NOMO-1 treated with DMSO at 0.1 percent for 48 hours (cell line): Measurements from ENCODE around the gene CNTN6.
"Not testable (repeated sequence)": the region's sequence is repeated elsewhere in the genome, so short reads cannot be mapped to it uniquely, and the experiment has no call there.

Experiments
- DNase-seq: peaks from one replicate; lab custom pipeline; 2025; ENCODE audit not compliant: unreplicated experiment; lab: John Stamatoyannopoulos, UW

Gene CNTN6

DNA sequence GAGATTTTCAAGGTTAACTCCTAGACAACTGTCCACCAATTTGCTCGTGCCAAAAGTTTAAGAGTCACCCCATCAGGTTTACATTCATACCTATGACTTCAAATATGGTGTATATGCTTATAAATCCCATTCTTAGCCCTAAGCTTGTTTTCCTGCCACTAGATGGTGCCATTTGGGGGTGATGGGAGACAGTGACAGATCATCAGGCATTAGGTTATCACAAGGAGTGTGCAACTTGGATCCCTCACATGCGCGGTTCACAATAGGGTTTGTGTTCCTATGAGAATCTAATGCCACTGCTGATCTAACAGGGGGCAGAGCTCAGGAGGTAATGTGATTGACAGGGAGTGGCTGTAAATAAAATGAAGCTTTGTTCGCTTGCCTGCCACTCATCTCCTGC is 182.7 kb downstream of the CNTN6 start:
- no peak for DNase-seq

DNA sequence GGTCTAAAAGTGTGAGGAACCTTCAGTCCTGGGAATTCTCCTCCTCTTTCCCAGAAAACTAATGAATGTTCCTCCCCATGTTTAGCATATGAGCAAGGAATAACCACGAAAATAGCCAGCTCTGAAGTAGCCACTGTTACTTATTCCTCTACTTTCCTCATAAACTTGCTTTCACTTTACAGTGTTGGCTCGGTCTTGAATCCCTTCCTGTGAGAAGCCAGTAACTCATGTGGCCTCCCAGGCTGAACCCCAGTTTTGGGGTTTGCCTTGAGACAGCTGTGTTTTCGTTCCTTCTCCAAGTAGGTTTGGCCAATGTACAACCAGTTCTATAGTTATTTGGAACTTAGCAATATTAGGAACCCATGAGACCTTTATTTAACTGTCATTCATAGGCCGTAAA is 195.0 kb downstream of the CNTN6 start:
- no peak for DNase-seq

DNA sequence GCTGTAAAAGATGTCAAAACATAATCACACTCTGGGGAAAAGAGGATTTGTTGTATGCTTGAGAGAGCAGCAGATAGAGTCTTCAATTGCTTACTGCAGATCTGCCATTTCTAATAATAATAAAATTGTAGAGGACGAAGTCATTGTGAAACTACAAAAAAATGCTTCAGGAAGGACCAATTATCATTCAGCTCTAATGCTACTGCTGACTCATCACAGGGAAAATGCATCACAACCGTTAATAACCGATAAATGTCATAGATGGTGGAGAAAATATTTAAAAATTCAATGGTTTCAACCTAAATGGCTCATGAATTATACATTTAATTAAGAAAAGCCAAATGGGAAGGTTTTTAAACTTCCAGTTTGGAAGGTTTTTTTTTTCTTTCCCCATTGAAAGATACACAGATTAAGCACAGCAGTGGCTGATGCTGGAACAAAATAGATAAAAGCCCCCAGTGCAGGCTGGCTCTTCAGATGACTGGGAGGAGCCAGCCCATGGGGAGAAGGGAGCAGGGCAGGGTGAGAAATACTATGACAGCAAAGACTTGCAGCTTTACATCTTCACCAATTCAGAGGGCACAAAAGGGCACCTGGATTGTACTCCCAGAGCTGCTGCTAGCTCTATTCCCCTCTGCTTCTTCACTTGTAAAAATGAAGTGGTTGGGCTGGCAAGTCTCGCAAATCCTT is 196.1 kb downstream of the CNTN6 start:
- no peak for DNase-seq

DNA sequence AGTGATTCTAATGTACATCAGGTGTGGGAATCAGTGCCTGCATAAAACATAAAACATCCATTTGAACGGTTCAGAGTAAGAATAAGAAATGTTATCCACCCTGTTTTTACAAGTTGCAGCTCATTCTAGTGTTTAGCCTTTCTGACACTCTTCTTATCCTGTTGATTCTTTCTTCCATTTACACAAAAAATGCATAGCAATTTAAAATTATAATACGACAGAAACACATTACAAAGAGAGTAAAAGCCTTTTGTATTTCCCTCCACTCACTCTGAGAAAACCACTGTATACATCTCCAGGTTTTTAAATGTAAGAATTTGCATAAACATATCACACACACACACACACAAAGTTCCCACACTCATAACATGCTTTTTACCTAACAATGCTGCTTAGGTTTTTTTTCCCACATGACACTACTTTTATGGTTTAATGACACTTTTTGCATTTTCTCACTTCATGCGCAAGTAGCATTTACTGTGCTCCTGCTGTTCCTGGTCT is 199.8 kb downstream of the CNTN6 start:
- no peak for DNase-seq

DNA sequence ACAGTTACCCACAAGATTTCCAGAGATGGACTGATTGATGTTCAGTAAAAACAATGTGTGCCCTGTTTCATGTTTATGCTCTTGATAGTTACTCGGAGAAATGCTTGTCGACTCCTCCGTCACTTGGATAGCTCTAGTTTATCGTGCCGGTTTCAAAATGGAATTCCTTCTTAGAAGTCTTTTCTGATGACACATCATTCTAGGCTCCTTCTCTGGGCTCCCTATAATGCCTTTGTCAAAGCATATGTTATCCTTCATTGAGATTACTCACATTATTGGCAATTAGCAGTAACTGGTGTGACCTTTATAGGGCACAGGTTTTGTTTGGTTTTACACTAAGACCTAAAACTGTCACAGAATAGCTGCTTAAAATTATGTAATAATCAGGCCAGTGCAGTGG is 201.8 kb downstream of the CNTN6 start:
- DNase-seq = no peak

DNA sequence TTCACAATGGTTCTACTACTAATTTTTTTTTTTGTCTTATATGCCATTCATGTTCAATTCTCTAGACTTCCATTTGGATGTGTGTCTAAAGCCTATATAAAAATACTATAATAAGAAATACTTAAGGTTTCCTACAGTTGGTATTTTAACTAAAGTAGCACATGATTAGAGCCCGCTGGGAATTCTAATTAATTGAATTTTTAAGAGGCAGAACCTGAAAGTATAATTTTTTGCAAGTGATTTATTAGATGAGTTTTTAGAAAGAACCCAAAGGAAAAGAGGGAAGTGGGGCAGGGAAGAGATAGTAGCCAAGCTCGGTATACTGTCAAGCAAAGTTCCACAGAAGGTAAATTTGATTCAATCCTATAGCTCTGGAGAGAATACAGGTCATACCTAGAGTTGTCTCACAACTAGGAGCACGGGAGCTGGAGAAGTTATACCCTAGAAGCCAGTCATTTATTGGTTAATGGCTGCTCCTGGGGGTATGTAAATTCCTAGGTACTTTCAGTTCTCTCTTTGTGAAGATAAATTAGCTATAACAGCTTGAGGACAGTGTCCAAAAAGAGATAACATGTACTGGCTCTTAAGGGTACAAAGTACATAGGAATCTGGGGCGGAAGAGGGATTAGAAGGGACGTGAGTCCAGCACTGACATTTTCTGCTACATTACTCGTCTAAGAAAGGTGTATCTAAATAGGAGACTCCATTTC is 225.6 kb downstream of the CNTN6 start:
- no peak for DNase-seq

DNA sequence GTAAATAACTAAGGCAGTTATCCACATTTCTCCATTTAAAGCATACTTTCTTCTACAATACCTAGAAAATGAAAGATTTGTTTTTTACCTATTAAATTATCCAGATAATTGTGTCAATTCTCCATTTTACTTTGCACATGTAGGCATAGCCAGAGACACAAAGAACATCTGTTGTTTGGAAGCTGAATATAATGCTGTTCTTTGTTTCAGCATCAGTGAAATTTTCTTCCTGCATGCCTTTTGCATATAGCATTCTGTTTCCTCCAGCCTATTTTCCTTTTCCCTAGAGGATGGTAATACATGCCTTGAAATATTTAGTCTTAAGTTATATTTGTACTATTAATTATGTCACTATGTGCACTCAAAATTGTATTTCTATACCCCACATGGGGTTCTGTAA is 233.7 kb downstream of the CNTN6 start:
- DNase-seq = no peak

DNA sequence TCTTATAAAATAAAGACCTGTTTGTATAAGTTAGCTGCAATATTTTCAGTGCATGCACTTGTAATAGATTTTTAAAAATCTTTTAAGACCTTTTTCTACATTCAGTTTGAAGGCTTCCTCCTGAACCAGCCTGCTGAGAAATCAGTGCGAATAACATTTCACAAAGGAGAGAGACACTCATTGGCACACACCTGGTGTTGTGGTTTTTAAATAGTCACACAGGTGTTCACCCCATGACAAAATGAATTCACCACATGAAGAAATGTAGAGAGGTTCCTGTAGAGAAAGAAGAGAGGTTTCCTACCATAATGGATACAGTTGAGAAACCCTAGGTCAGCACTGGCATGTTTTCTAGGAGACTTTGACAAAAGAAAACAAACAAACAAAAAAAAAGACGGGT is 237.3 kb downstream of the CNTN6 start:
- DNase-seq = no peak

DNA sequence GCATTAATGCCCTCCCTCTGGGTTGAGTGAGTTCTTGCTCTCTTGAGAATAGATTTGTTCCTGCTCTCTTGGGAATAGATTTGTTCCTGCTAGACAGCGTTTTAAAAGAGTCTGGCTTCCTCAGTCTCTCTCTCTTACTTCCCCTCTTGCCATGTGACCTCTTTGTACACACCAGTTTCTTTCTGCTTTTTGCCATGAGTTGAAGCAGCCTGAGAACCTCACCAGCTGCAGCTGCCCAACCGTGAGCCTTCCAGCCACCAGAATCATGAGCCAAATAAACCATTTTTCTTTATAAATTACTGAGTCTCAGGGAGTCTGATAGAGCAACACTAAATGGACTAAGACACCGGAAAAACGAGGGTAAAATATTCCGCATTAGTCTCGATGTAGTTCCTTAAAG is 253.6 kb downstream of the CNTN6 start:
- DNase-seq = no peak

DNA sequence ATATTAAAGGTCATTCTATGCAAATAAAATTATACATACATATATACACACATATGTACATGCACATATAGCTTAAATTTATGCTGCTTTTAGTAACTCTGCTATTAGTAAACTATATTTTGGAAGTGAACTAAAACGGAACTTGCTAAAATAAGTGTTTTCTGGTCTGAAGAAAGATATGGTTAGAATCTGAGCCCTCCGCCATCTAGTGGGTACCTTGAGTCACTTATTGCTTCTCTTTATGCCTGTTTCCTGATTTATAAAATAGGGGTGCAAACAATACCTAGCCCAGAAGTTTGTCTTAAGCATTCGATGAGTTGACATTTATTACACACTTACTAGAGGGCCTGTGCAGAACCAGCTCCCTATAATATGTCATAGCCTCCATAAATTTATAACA is 255.7 kb downstream of the CNTN6 start:
- DNase-seq = no peak

DNA sequence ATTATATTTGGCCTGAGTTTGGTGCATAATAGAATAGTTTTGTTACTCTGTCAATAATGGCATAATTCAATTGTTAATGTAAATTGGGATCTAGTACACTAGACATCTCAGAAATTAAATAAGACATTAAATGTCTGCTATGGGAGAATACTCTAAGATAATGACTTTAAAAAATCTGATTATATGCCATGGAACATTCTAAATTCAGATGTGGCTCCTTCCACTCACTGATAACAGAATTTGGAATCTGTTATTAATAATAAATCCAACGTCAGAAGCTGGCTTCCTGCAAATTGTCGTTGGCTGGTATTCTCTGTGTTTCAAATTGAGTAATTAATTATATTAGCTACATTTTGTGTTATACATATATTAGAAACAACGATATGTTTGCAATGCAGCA is 258.1 kb downstream of the CNTN6 start:
- no peak for DNase-seq

DNA sequence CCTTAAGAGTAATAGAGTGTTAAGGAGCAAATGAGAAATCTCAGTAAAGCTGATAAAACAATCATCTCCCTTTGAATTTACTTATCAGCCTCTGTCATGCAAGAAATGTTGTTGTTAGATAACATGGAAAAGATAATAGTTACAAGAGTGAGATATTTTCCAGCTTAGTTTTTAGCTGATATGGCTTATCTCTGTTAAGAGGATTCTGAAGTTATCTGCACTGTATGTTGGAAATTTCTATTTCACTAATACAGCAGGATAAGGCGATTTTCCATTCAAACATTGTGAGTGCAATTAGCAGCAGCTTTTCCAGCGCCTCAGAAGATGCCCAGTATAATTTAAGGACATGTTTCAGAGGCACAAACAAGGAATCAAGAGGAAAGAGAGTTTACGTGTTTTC is 262.9 kb downstream of the CNTN6 start:
- no peak for DNase-seq

DNA sequence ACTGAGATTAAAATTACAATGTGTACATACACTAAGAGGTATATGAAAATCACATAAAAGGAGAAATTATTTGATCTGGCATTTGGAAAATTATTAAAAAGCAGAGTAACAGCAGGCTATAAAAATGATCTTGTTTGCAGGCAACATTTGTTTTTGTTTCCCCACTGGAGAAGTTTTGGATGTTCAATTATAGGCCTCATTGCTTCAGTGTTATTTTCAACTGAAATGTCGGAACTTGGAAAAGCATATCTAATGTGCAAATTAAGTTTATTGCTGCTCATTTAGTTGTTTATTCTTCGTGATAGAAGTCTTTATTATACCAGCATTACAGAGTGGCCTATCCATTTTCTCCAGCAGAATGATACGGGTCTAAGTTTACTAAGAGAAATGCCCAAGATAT is 263.3 kb downstream of the CNTN6 start:
- no peak for DNase-seq

DNA sequence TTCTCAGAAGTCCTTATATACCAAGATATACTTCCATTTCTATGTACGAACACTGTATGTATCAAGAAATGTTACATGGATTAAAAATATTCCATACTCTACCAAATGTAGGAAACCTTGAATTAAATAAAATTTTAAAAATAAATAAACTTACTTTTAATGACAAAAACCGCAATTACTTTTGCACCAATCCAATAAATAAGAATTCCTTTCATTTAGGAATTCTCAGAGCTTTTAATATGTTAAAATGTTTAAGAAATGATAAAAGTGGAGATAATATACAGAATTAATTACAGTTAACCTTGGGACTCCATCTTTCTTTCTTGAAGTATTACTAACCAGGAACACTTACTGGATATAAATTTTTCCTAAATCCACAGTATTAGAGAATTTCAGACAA is 272.7 kb downstream of the CNTN6 start:
- DNase-seq = no peak

DNA sequence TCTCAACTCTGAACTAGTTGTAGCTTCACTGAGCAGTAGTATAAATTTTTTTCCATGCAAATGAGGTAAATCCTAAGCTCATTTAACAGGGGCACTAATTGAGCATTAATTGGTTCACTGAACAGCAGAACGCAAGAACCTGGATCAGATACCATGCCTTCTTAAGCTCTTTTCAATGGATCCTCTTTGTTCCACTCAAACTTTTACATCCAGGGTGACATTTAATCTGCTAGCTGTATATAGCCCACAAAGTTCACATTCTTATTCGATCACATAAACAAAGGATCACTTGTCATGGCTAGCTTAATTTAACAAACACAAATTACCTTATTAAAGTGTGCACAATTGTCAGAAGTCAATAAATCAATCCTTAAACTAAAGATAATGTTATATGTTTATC is 281.6 kb downstream of the CNTN6 start:
- no peak for DNase-seq

DNA sequence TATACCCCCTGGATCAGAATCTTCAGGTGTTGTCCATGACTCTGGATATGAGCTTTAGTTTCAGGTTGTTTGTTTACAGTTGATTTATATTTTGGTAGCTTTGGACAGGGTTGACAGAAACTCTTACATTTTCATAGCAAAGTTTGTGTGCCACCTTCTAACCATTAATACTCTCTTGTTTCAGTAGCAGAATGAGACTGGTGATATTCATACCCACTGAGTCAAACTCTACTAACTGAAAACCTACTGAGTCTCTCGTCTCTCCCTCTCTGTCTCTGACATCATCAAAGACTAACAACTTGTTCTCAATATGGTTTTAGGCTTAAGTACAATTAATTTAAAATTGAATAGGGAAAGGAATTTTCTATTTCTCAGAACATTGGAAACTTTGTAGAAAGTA is 282.3 kb downstream of the CNTN6 start:
- no peak for DNase-seq

DNA sequence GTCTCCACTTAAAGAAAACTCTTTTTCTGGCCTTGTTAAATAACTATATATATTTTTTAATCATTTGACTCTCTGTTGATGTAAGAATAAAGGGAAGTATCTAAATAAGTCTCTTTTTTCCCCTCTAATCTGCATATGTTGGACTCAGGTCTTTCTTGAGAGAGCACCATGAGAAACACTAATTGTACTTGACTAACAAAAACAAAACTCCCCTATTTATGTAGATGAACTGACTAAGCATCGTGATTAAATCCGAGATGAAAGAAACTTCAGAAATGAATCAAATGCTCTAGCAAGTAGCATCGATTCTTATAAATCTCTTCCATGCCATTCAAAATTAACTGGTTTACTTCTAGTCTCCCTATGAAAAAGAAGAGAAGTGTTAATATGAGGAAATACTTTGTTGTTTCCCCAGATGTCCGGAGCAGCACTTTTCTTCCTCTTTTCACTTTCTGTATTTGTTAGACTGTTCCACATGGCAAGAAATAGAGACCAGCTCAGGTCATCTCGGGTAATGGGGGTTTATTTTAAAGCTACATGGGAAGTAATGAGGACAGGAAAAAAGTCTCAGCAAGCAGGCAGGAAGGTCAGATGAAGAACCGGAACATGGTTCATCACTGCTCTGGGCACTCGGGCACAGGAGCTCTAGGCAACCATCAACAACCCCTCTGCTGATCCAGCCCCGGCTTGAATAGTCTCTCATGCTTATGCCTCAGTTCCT is 288.3 kb downstream of the CNTN6 start:
- peak; percentile 78 for DNase-seq

DNA sequence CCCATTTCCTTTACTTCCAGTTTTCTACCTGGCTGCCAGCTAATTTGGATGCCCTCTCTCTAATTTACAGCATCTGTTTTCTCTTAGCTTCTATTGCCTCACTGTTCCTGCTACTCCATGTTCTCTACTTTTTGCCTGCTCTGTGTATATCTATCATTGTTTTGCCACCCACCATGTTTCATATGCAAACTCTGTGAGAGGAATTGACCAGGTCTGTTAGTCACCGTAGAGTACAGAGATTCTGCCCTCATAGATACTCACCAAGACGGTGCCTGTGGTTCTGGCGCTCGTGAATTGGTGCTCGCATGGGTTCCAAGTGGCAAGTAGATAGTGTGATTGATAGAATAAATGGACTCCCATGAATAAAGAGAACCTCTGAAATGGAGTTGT is 288.8 kb downstream of the CNTN6 start:
- DNase-seq = no peak

DNA sequence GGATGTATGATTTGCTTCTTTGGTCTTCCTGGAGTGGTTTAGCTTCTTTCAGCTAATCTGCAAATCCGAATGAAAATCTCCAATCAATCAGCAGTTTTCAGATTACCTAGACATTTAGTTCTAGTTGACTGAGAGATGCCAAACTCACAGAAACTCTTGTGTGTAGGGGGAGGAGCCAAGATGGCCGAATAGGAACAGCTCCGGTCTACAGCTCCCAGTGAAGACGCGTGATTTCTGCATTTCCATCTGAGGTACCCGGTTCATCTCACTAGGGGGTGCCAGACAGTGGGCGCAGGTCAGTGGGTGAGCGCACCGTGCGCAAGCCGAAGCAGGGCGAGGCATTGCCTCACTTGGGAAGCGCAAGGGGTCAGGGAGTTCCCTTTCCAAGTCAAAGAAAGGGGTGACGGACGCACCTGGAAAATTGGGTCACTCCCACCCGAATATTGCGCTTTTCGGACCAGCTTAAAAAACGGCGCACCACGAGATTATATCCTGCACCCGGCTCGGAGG is 294.6 kb downstream of the CNTN6 start:
- not testable (repeated sequence) for DNase-seq

DNA sequence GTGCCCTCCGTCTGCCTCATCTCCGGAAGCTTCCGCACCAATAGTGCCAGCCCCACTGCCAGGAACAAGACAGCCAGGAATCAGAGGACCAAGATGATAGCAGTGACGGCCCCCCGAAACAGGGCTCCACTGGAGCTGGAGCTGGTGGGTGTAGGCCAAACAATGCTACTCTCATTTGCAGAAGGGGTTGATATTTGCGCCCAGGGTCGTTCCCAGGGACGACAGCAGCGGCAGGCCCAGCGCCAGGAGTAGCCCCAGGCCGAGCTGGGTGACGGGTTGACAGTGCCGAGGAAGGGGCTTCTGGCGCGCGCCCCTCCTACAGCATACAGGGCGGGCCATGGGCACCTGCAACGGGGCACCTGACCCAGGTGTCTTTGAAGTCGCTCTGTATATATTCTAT is 301.4 kb downstream of the CNTN6 start:
- DNase-seq = no peak

DNA sequence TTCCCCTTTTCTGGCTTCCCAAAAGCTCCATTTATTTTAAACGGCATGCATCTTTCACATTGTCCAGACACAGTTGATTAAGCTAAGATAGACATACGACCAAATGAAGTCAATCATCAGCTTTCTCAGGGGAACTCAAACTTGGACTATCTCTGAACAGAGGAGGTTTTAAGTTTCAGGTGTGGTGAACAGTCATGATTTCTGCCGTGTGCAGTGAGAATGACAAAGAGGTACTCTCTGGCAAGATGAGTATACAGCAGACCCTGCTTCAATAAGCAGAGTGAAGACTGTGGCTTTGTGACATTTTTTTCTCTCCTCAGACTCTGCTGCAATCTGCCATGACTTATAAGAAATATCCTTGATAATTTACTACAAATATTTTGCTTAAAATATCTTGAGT is 307.7 kb downstream of the CNTN6 start:
- DNase-seq = no peak
